ENCODE results near the gene WFDC5.

The WFDC5 gene

DNA sequence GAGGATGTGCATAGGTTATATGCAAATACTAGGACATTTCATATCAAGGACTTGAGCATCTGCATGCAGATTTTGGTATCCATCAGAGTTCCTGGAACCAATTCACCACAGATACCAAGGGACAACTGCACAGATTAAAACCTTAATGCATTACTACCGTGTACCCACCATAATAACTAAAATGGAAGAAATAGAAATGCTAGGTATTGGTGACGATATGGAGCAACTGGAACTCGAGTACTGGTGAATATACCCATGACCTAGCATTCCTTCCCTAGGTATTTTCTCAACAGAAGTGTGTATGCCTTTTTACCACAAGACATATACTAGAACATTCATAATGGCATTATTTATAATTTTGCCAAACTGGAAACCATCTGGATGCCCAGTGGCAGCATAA lies 32.5 kb downstream of the WFDC5 start:
- no peak overlapping the region for H3K4me3 ChIP-seq (ENCODE audit: low read depth, low read length)
- TF ChIP-seq, protein P1, sequence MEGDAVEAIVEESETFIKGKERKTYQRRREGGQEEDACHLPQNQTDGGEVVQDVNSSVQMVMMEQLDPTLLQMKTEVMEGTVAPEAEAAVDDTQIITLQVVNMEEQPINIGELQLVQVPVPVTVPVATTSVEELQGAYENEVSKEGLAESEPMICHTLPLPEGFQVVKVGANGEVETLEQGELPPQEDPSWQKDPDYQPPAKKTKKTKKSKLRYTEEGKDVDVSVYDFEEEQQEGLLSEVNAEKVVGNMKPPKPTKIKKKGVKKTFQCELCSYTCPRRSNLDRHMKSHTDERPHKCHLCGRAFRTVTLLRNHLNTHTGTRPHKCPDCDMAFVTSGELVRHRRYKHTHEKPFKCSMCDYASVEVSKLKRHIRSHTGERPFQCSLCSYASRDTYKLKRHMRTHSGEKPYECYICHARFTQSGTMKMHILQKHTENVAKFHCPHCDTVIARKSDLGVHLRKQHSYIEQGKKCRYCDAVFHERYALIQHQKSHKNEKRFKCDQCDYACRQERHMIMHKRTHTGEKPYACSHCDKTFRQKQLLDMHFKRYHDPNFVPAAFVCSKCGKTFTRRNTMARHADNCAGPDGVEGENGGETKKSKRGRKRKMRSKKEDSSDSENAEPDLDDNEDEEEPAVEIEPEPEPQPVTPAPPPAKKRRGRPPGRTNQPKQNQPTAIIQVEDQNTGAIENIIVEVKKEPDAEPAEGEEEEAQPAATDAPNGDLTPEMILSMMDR (IDR thresholded peaks at IDR 0.05; ENCODE audit: borderline replicate concordance, insufficient read depth, low read depth, low read length), result no peak

DNA sequence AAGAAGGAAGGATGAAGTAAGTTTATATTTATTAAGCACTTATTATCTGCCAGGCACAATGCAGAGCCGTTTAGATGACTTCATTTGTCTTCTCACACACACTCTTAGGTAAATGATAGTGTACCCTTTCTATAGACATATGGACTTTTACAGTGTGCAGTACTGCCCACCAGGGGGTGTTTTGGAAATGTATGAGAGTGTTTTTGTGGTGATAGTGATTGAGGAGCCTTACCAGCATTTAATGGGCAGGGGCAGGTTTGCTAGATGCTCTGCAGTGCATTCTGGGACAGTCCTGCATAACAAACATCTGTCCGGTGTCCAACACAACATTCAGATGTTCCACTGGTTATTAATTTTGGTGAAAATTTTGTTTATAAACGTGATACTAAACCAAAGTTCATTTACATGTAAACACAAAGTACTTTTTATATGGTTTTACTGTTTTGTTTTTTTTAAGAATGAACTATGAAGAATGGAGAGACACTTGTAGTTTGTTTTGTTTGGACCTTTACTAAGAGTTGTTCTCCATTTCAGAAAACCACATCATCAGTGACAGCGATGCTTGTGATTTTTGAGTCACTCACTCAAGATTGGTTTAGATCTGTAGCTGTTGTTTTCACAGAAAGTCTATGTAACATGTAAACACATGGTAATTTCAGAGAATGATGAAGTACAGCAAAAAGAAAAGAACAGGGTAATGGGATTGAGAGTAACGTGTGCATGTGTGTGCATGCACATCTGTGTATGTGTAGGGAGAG lies 33.9 kb downstream of the WFDC5 start:
- TF ChIP-seq, protein P1 (IDR thresholded peaks at IDR 0.05; ENCODE audit: borderline replicate concordance, insufficient read depth, low read depth, low read length), result peak; percentile 27; the same call in 1 of the 2 replicates
- no peak overlapping the region for H3K4me3 ChIP-seq (ENCODE audit: low read depth, low read length)

DNA sequence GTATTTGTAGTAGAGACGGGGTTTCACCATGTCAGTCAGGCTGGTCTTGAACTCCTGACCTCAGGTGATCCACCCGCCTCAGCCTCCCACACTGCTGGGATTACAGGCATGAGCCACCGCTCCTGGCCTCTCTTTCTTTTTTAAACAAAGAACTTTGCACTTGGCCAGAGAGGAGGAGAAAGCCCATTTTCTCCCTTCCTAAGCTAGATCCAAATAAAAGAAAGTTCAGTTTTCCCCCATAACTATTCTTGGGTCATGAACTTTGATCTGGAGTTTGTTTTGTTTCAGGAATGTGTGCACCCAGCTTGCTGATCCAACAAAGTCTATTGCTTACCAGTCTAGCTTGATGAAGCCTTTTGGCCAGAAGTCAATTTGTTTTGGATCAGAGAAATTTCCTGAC lies 37.4 kb downstream of the WFDC5 start:
- no peak overlapping the region for H3K4me3 ChIP-seq (ENCODE audit: low read depth, low read length)
- TF ChIP-seq, protein P1 (IDR thresholded peaks at IDR 0.05; ENCODE audit: borderline replicate concordance, insufficient read depth, low read depth, low read length), result no peak

DNA sequence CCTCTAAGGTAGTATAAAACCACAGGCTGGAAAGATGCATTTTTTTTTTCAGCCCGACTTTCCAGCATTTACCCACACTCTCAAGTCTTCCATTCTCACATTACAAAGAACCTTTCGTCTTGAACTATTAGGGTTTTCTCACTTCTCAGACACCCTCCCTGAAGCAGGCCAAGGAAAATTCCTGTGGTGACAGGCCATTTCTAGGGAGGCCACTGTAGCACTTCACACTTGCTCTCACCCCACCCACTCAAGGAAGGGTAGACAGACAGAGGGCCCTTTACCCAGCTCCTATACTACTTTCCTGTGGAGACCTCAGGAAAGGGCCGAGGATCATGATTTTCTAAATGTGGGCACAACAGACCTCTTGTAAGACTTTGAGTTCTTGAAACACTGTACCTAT lies 41.8 kb downstream of the WFDC5 start:
- TF ChIP-seq, protein P1 (IDR thresholded peaks at IDR 0.05; ENCODE audit: borderline replicate concordance, insufficient read depth, low read depth, low read length), result no peak
- no peak overlapping the region for H3K4me3 ChIP-seq (ENCODE audit: low read depth, low read length)

DNA sequence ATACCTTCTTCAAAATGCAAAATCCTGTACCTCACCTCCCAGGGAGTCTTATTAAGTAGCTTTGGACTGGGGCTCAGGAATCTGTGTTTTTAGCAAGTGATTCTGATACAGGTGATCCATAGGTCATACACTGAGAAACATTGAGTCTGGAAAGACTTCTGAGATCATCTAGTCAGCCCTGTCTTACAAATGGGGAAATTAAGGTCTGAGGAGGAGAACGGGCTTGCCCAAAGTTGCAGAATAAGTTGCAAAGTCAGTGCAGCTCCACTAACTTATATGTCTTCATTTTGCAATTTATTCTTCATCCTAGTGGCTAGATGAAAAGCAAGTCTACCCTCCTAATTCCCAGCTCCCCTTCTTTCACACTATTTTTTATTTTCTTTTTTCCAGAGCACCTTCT lies 42.9 kb downstream of the WFDC5 start:
- TF ChIP-seq, protein P1 (IDR thresholded peaks at IDR 0.05; ENCODE audit: borderline replicate concordance, insufficient read depth, low read depth, low read length), result no peak
- no peak overlapping the region for H3K4me3 ChIP-seq (ENCODE audit: low read depth, low read length)

DNA sequence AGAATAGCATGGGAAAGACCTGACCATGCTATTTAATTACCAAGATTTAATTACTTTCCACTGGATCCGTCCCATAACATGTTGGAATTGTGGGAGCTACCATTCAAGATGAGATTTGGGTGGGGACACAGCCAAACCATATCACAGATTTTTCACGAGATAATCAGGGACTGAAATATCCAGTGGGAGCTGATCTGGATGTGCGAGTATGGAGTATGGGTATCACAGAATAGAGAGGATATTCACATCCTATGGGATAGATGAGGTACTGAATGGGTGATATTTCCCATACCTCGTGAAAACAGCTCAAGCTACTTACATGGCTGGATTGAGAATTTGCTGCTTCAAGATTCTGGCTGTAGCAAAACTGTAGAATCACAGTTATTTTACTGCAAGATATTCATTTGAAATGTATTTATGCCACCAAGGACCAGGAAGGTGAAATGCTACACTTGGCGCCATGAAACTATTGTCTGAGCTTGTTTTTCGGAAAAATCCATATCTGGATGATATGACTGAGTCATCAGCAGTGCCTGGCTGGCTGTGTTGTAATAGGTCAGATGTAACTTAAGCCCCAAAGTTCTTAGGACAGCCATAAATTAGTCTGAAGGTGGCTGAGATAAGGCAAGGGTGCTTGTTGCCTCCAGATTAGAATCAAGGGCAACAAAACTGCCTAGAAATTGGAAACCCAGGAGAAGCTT lies 43.9 kb downstream of the WFDC5 start:
- H3K4me3 ChIP-seq (ENCODE audit: low read depth, low read length), result no peak overlapping the region
- TF ChIP-seq, protein P1 (IDR thresholded peaks at IDR 0.05; ENCODE audit: borderline replicate concordance, insufficient read depth, low read depth, low read length), result no peak

DNA sequence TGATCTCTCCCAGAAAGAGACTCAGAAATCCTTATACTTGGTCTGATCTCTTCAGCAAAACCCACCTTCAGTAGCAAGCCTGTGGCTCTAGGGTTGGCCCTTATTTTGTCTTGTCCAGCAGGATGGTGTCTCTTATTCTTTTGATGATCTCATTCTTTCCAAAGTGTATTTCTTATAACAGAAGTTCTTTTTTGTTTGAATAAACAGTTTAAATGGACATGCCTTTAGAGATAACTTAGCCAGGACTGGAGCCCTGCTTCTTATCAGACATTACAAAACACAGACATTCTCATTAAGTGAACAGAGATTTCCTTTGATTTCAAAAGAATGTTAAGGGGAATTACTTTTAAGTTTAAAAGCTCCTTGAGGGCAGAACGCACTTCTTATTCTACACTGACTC lies 45.7 kb downstream of the WFDC5 start:
- TF ChIP-seq, protein P1 (IDR thresholded peaks at IDR 0.05; ENCODE audit: borderline replicate concordance, insufficient read depth, low read depth, low read length), result no peak
- no peak overlapping the region for H3K4me3 ChIP-seq (ENCODE audit: low read depth, low read length)
